Stimulated activated CD4-positive, alpha-beta T cell treated with anti-CD3 and anti-CD28 coated beads, TNF-alpha, amount 100 ng/mL, for 1 hour (primary cell): ENCODE data around the gene ZNF335.
"Not testable (repeated sequence)": the region's sequence is repeated elsewhere in the genome, so short reads cannot be mapped to it uniquely, and the experiment has no call there.

ENCODE experiments used
- DNase-seq, 3 donors: peaks; one replicate each; pipeline ENCODE4 v3.0.0-alpha.2; 2020; ENCODE audit warnings: low read depth in 3 of 3, low spot score in 1 of 3

The ZNF335 gene

DNA sequence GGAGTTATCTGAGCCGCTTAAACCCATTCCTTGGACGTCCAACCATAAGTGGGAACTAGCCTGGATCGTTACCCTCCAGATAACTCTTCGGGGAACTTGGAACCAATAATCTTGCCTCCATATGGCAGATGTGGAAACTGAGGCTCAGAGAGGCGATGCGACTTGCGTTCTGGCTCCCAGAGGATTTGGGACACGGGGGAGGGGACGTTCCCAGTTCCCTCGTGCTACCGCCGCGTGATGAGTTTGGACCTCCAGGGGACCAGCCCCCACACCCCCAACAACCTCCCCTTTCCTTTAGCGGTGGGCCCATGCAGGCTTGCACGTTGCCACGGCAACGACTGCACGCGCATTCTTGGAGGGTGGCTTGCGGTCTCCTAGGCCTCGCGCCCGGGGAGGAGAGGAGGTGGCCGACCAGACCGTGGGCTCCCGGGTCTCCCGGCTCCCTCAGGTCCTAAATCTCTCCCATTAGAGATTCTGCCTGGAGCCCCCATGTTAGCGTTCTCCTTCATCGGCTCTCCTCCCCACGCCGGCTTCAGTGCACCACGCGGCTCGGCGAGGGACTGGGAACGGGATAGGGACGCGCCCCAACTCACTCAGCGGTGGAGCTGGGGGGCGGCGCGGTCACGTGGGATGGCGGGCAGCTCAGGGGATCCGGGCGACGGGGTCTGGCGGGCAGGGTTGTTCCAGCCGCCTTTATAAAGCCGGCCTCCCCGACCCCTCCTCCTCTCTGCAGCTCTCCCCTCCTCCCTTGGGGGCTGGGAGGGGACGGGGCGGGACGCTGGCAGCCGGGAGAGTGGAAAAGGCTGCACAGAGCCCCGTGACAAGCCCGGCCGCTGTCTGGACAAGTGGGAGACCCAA, 60.3 kb downstream of the ZNF335 start, which contains the start of gene PLTP:
Gene PLTP (minus strand): TSS at position 670 of the 858 bp plus-strand sequence. CDS start 703 bp downstream, outside the sequence.
- DNase-seq, result no peak

DNA sequence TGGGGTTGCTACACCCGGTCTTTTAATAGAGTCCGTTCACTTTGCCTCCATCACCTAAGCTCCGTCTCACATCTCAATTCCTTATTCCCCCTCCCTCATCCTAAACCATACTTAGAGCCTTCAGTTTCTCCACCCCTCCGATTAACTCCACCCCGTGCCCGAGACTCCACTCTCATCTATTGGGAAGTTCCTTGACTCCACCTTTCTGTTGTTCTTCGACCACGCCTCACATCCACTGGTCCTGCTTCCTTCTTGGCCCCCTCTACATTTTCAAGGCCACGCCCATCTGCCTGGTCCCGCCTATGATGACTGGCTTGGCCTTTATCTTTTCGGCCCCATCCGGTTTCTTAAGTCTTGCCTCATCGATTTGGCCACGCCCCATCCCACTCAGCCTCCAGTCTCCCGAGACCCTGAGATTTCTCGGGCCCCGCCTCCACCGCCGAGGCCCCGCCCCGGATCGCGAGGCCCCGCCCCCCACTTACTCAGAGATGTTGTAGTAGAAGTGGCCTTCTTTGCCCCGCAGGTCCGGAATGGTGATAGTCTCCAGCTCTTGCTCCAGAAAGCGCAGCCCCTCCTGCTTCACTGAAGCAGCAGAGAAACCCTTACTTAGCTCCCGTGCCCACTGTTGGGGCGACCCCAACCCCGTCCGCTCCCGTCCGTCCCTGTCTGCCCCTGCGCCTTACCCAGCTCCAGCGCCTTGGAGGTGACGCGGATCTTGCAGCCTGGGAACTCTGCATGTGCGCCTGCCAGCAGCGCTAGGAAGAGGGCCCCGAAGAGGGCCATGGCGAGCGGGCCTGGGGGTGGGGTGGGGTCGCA, 61.1 kb downstream of the ZNF335 start:
- DNase-seq, result peak; percentile 51 to 94 (median 63)

DNA sequence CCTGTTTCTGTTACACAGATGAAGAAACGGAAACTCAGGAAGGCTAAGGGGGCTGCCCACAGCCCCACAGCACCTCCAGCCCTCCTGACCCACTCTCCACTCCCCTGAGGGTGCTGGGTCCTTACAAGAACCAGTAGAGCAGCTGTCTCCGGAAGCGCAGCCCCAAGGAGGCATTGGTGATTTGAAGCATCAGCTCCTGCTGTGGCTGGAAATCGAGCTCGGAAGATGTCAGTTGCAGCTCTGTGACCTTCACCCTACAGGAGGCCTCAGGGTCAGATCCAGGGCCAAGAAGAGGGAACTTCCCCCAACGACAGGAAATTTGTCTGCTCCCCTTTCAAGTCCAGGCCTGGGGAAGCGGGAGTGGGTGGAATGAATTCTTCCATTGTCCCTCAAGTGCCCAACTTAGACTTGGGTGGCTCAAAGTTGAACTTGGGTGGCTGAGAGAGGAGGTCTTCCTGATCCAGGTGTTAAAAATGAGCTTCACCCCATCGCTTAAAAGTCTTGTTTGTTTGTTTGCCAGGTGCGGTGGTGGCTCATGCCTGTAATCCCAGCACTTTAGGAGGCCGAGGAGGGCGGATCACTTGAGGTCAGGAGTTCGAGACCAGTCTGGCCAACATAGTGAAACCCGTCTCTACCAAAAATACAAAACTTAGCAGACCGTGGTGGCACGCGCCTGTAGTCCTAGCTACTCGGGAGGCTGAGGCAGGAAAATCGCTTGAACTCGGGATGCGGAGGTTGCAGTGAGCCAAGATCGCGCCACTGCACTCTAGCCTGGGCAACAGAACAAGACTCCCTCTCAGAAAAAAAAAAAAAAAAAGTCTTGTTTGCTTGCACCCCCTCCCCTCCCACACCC, 62.0 kb downstream of the ZNF335 start:
- no peak for DNase-seq

DNA sequence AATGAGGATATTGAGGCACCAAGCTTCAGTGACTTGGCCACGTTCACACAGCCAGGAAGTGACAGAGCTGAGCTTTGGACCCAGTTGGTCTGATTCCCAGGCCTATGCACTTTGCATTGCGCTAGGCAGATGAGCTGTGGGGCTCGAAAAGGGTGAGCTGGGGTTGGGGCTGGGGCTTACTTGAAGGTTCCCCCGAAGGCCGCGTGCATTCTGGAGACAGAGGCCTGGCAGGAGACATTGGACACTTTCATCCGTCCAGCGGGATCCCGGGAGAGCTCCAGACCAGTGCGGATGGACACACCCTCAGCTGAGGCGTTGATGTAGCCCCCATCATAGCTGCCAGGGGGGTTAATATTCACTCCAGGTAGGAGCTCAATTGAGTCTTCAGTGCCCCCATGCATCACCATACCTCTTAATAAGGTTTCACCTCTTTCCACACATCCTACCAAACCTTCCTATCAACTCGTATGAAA, 62.6 kb downstream of the ZNF335 start:
- DNase-seq, result no peak

GRCh38 chr20:45908084-45908483, 63.9 kb downstream of the ZNF335 start:
- no peak for DNase-seq

DNA sequence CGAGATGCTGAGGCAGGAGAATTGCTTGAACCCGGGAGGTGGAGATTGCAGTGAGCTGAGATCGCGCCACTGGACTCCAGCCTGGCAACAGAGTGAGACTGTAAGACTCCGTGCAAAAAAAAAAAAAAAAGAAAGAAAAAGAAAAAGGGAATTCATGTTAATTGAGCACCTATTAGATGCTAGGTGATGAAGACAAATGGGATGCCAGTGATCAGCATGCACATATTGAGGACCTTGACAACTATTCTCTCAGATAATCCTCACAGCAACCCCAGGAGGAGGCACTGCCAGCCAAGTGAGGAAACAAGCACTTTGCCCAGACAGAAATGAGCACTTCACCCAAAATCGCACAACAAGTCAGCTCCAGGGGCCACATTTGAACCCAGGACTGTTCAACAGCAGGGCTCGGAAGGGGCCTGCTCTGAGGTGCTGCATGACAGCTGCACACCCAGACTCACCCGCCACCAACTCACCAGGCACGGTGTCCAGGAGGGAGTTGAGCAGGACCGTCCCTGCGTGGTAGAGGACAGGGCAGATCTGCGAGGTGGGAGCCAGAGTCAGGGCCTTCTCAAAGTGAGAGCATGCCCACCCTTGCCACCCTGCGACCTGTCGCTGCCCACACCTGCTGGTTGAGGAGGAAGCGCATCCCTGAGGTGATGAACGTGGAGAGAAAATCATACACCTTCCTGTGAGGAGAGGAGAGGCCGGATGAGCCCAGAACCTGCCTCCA, 64.6 kb downstream of the ZNF335 start:
- DNase-seq, result no peak

DNA sequence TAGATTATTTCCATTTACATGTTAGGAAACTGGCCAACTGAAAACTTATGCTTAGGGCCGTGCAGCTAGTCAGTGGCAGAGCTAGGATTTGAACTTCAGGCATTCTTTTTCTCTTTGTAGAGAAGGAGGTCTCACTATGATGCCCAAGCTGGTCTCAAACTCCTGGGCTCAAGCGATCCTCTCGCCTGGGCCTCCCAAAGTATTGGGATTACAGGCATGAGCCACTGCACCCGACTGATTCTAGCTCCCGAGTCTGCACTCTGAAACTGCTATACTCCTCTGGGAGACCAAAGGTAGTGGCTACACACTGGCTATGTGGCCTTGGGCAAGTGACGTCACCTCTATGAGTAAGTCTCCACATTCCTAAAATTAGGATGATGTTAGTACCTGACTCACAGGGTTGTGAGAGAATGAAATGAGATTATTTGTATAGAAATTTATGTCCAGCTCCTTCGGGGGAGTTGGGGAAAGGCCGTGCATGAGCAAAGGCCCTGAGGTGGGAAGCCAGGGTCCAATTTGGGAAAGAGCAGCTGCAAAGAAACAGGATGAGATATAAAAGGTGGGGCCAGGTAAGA, 66.4 kb downstream of the ZNF335 start:
- DNase-seq, result no peak

DNA sequence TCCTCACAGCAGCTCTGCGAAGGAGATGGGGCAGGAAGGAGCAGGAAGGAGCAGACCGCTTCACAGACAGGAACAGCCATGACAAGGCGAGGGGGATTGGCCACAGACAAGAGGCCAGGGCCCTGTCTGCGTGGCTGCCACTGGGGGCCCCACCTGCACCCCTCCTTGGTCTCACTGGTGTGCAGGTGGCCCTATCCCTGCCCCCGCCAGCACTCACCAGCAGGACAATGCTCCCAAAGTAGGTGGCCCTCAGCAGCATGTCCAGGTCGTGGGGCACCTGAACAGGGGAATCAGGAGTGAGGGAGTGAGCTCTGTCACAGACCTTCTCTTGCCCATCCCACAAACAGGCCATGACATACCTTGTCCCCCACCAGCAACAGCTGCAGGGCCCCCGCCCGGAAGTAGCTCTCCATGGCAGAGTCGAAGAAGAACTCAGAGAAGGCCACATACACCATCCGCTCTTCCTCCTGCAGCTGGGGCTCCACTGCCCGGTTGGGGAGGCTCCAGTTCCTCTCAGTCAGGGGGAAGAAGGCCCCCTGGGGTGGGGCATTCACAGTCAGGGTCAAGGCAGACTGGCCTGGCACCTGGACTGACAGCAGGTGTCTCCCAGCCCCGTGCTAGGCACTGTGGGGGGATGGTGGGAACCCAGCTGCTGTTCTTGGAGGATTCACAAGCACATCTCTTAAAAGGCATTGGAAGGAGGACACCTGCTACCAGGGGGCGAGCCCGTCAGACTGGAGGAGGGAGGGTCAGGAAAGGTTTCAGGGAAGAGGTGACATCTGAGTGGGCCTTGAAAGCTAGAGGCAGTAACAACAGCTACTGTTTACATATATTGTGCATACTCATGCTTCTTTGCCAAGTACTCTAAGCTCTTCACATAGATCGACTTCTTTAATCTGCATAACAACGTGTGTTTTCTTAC, 67.2 kb downstream of the ZNF335 start:
- DNase-seq, result no peak

DNA sequence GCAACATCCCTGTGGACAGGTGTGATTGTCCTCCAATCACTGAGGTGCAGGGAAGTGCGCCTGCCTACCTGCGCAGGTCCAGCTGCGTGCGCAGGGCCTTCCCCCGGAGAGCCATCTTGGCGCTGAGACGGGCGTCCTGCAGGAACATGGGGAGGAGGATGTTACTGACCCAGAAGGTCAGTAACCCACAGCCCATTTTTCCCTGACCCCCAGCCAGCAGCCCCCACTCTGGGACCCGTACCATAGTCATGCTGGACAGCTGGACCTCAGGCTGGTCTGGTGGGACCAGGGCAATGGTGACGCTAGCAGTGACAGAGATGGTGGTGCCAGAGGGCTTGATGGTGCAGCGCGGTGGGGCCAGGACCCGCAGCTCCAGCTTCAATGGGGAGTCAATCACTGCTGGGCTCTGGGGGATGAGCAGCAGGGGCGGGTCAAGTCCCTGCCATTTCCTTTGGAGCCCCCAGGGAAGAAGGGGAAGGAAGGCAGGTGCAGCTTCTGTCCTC, 69.8 kb downstream of the ZNF335 start:
- DNase-seq, result no peak

GRCh38 chr20:45901332-45901731, 70.7 kb downstream of the ZNF335 start:
- DNase-seq, result not testable (repeated sequence)

GRCh38 chr20:45899046-45899835, 72.8 kb downstream of the ZNF335 start:
- no peak for DNase-seq
